GM18505 (cell line): Measurements from ENCODE around the gene ZNF415.

Experiments
- ATAC-seq: cut with Tn5 transposase; IDR thresholded peaks from one replicate; pipeline ENCODE4 v1.9.1; 2021; ENCODE audit not compliant: unreplicated experiment
- POLR2A ChIP-seq: IDR thresholded peaks from 4 replicates; pipeline ENCODE4 v1.6.1; 2011; ENCODE audit warnings: borderline replicate concordance; ENCODE audit not compliant: insufficient read depth, insufficient read length; ENCODE audit errors: extremely low read depth

ZNF415 gene

DNA sequence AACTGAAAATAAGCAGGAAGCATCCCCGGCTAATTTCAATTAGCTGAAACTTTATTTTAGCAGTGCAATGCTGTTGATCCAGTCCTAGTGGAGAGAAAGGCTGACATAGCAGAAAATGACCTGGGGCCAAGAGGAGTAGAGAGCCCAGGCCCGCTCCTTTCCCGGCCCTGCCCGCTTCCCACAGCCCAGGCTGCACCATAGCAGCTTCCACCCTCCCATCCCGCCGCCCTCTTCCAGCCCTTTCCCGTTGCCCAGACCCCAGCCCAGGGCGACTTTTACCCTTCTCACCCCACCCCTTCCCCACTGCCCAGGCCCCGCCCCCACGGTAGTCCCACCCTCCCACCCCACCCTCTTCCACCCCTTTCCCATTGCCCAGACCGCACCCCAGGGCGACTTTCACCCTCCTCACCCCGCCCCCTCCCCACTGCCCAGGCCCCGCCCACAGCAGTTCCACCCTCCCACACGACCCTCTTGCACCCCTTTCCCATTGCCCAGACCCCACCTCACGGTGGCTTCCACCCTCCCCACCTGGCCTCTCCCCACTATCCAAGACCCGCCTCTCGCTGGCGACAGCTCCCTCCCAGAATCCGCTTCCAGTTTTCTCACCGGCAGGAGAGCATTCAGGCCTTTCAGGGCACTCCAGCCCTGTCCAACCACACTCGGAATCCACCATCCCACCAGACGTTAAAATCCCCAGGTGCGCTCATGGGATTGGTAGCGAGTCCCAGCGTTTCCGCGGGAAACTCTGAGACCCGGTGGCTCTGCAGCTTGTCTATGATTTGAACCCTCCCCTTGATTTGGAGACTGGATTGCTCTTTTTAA, 37.7 kb downstream of the ZNF415 start:
- ATAC-seq: no peak
- TF ChIP-seq POLR2A: no peak

DNA sequence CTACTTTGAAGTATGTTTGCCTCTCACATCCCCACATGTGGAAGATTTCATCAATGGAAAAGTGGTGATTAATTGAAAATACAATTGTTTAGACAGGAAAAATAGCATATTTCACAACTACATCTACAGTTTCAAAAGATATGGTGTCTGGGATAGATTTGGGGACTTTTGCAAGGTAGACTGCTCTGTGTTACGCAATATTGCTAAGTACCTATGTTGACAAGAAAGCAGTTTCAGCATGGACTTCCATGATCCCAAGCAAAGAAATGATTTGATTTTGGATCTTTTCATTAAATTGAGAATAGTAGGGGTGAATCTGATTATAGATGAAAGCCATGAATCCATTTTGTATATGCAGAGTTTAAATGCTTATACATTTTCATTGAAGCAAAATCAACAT, 40.0 kb downstream of the ZNF415 start:
- TF ChIP-seq POLR2A: no peak
- no peak for ATAC-seq

DNA sequence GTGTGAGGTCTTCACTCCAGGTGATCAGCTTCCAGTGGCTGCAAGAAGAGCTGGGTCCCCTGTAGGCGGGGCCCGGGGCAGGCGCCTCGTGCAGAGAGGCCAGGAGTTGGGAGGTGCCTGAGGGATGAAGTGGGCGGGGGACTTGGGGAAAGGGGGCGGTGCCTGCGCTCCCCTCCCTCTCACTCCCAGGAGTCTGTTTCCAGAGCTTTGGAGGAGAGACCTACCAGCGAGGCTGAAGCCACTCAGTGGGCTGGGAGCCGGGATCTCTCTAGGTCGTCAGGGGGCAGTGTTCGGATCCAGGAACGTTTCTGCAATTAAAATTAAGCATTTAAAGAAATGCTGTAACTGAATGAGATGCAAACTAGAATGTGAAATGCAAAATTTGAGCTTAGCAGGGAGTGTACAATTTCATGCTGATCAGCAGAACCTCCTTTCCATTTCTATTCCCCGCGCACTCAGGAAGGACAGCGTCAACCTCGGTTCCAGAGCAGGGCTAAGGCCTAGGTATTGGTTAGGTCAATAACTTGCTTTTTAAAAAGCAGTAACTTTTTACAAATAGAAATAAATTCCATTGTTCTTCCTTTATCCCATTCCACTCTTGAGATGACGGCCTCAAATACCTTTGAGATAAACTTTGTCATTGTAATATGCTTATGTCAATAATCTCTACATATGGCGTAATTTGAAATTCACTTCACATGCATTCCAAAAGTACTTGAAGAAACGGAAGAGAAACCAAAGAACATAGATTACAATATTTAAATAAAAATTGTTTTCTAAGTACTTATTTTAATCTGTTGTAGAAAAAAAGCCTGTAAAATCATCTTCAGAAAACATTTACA, 41.1 kb downstream of the ZNF415 start:
- ATAC-seq: no peak
- TF ChIP-seq POLR2A: no peak

DNA sequence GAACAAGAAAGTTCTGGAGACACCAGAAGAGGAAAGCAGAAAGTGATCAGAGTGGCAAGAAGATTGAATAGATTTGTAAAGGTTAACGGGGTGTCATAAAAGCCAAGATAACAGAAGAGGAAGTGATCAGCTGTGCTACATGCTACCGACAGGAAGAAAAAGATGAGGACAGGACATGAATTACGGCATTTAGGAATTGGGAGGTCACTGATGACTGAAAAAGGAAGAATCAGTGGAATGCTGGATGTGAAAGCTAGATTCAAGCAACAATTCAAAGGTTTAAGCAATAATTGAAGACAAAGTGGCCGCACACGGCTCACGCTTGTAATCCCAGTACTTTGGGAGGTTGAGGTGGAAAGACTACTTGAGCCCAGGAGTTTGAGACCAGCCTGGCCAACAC, 44.6 kb downstream of the ZNF415 start:
- TF ChIP-seq POLR2A: no peak
- ATAC-seq: no peak

DNA sequence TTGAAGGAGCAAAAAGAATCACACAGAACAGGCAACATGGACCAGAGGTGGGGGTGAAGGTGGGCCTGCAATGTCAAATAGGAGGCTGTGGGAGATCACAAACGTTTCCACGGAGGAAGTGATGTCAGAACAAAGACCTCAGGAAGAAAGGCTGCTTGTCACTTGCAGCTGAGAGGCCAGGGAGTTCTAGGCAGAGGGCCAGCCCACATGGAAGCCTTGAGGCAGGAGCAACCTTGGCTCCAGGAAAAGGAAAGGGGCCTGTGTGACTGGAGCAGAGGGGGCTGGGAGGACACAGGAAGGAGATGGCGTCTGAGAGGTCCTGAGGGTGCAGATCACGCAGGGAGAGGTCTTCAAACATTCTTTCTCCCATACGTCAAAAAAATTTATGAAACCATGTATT, 45.8 kb downstream of the ZNF415 start:
- no peak for ATAC-seq
- no peak for TF ChIP-seq POLR2A

DNA sequence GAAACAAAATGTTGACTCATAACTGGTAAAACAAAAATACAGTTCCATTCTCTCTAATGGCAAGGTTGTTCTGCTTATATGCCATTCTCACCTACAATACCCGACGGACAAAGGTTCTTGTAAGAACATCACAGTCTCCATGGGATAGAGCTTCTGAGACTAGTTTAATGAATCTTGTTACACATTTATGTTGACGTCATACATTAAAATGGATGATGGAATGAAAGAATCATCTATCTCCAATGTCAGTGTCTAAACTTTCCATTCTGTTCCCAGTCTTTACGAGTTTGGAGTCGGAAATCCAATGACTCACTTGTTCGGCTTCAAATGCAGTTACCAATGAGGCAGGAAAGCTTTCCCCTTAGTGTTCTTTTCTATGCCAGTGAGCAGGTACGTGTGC, 47.2 kb downstream of the ZNF415 start:
- no peak for ATAC-seq
- TF ChIP-seq POLR2A: no peak

DNA sequence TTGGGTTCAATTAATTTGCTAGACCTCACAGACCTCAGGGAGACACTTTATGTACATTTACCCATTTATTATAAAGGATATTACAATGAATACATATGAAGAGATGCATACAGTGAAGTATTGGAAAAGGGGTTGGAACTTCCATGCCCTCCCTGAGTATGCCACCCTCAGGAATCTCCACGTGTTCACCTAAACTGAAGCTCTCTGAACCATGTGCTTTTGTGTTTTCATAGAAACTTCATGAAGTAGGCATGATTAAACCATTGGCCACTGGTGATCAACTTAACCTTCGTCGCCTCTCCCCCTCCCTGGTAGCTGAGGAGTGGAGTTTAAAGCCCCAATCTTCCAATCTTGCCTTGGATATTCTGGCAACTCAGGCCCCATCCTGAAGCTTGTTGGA, 49.8 kb downstream of the ZNF415 start:
- no peak for TF ChIP-seq POLR2A
- ATAC-seq: no peak

DNA sequence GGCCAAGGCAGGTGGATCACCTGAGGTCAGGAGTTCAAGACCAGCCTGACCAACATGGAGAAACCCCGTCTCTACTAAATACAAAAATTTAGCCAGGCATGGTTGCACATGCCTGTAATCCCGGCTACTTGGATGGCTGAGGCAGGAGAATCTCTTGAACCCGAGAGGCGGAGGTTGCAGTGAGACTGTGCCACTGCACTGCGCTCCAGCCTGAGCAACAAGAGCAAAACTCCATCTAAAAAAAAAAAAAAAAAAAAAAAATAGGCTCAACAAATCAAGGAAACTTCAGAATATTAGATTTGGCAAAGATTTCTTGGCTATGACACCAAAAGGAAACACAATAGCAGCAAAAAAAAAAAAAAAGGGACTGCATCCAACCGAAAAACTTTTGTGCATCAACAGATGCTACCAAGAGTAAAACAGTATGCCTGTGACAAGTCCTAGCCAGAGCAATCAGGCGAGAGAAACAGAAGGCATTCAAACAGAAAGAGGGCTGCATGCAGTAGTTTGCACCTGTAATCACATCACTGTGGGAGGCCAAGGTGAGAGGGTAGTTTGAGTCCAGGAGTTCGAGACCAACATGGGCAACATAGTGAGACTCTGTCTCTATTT, 53.3 kb downstream of the ZNF415 start:
- TF ChIP-seq POLR2A: no peak
- ATAC-seq: no peak

DNA sequence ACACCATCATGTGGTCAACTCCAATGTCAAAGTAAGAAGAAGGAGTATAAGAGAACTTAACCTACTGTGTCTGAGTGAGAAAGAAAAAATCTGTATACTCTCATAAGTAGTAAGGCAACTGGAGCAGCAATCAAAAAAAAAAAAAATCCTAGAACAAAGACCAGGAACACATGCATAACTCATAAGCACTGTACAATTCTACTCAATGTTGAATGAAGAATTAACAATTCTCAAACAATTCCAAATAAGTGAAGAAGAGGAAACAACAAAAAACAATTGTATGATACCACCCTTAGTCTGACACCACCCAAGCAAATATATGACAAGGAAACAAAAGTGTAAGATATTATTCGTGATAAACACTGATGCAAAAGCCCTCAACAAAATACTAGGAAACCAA, 54.0 kb downstream of the ZNF415 start:
- no peak for TF ChIP-seq POLR2A
- no peak for ATAC-seq

DNA sequence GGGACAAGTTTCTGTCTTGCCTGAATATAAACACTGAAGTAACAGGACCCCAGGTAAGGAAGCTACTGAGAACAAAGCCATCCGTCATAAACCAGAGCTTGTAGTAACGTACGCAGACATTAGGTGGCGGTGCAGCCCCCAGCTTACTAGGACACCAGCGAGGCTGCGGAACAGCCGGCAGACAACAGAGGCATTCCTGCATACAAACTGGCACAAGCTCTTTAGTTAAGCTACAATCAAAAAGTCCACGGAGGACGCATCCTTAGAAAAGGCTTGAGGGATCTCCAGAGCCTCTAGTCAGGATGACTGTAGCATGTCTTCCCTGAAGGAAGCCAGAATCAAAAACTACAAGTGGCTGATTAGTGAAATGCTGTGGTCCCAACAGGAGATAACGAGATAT, 55.7 kb downstream of the ZNF415 start:
- ATAC-seq: no peak
- TF ChIP-seq POLR2A: no peak

DNA sequence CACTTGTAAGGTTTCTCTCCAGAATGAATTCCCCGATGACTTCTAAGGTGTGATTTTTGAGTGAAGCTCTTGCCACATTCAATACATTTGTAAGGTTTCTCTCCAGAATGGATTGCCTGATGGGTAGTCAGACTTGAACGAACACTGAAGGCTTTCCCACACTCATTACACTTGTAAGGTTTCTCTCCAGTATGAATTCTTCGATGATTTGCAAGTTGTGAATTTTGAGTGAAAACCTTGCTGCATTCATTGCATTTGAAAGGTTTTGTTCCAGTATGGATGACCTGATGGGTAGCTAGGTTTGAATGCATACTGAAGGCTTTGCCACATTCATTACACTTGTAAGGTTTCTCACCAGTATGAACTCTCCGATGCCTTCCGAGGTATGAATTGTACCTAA, 63.9 kb downstream of the ZNF415 start:
- no peak for ATAC-seq
- TF ChIP-seq POLR2A: no peak

DNA sequence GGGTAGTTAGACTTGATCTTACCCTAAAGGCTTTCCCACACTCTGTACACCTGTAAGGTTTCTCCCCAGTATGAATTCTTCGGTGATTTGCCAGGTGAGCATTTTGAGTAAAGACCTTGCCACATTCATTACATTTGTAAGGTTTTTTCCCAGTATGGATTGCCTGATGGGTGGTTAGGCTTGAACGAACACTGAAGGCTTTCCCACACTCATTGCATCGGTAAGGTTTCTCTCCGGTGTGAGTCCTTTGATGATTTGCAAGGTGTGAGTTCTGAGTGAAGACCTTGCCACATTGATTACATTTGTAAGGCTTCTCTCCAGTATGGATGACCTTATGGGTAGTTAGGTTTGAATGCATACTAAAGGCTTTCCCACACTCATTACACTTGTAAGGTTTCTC, 64.5 kb downstream of the ZNF415 start:
- ATAC-seq: no peak
- no peak for TF ChIP-seq POLR2A

DNA sequence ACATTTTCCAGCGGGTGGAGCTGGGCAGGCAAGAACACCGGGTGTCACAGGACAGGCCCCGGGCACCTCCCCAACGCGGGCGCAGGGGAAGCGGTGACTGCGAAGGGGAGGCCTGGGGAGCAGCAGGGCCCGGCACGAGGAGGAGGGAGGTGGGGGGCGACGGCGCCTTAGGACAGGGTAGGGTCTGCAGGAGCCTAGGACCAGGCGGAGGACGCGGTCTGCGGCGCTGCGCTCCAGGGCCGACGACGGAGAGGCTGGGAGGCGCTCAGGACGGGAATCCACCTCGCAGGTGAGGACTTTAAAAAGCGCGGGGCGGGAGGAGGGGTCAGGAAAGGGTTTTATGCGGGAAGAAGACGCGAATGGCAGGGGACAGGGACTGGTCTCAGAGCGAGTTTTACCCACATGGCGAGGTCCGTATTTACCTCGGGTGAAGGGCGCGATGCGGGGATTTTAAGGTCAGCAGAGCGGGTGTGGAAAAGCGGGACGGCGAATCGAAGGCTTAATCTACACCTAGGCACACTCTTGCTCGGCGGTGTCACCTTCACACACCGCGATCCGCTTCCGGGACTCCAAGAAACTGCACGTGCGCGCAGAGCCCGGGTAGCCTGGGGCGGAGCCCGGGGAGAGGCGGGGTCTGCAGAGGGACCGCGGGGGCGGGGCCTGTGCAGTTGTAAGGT, 74.7 kb downstream of the ZNF415 start:
- ATAC-seq: no peak
- TF ChIP-seq POLR2A: no peak
